Panc1 (cell line): ENCODE data around the gene HLA-F. TPM values are rescaled to one million over a fixed set of nuclear protein-coding genes. Genes with fewer than 3 reads are reported as not detected.

ENCODE experiments used
- ATAC-seq: fragments of 200-7000 bp; cut with Tn5 transposase; 2 replicates; pipeline ENCODE4 v1.9.1; 2020; ENCODE audit warnings: mild to moderate bottlenecking, moderate library complexity
- BruUV-seq: library from RNA; stranded (reverse); fragments of 400-500 nt; replicated peaks from 2 replicates; lab custom pipeline; 2021; lab: Mats Ljungman, UMichigan
- CTCF ChIA-PET: fragments of 300-600 bp; sonication (Branson Sonifier 250); formaldehyde crosslinking; loops from one replicate; lab custom pipeline; 2022; ENCODE audit warnings: antibody characterized with exemption; lab: Charles Lee
- POLR2A ChIA-PET: fragments of 300-600 bp; sonication (Branson Sonifier 250); formaldehyde crosslinking; loops from one replicate; lab custom pipeline; 2022; ENCODE audit warnings: antibody characterized with exemption; lab: Charles Lee
- DNase-seq: peaks from one replicate; pipeline ENCODE4 v3.0.0-alpha.2; 2010; ENCODE audit warnings: low read depth, low spot score
- H3K27ac ChIP-seq: 2 replicates; pipeline ENCODE4 v1.5.1; 2011; ENCODE audit warnings: mild to moderate bottlenecking, low read length, inconsistent platforms
- H3K27me3 ChIP-seq: fragments of 200-500 bp; sonication (Bioruptor generic); 2 replicates; pipeline ENCODE4 v1.6.0; 2014; ENCODE audit warnings: low read length, inconsistent platforms; ENCODE audit not compliant: control insufficient read depth, insufficient read depth
- H3K36me3 ChIP-seq: fragments of 200-500 bp; sonication (Bioruptor generic); 2 replicates; pipeline ENCODE4 v1.5.1; 2014; ENCODE audit warnings: inconsistent platforms, mild to moderate bottlenecking, low read length, moderate library complexity; ENCODE audit not compliant: control insufficient read depth, insufficient read depth
- H3K4me1 ChIP-seq: 2 replicates; pipeline ENCODE4 v1.5.1; 2011; ENCODE audit warnings: inconsistent platforms, mild to moderate bottlenecking, low read length, moderate library complexity; ENCODE audit not compliant: control insufficient read depth, insufficient read depth
- H3K4me3 ChIP-seq, 2 experiments: 2 replicates each; pipeline ENCODE4 v1.5.1; 2011 to 2012; ENCODE audit warnings: low read depth in 2 of 2, low read length in 2 of 2, mild to moderate bottlenecking in 2 of 2, inconsistent platforms in 1 of 2, moderate library complexity in 1 of 2
- H3K9me3 ChIP-seq: fragments of 200-500 bp; sonication (Bioruptor generic); 2 replicates; pipeline ENCODE4 v1.5.1; 2014; ENCODE audit warnings: low read depth, mild to moderate bottlenecking, inconsistent platforms, low read length, moderate library complexity; ENCODE audit not compliant: control insufficient read depth, insufficient read depth
- POLR2AphosphoS5 ChIP-seq: IDR thresholded peaks from 2 replicates; pipeline ENCODE4 v1.6.1; 2012; ENCODE audit warnings: mild to moderate bottlenecking, low read depth, low read length, moderate library complexity
- SIN3A ChIP-seq: IDR thresholded peaks from 2 replicates; pipeline ENCODE4 v1.6.1; 2012; ENCODE audit warnings: low read depth, mild to moderate bottlenecking, low read length, moderate library complexity, borderline replicate concordance; ENCODE audit not compliant: insufficient read depth
- TCF7L2 ChIP-seq: IDR thresholded peaks from 2 replicates; pipeline ENCODE4 v1.6.1; 2011; ENCODE audit warnings: mild to moderate bottlenecking, low read depth, low read length, inconsistent platforms
- in situ Hi-C: cut with HindIII; loops from 2 replicates; pipeline ENCODE4 v1.10.0; 2016; ENCODE audit warnings: low sequenced_read_pairs, low pct_unique_long_range_greater_than_20kb
- intact Hi-C: fragments of 100-400 bp; cut with micrococcal nuclease; formaldehyde crosslinking; loops from one replicate; pipeline ENCODE4 v1.10.0; 2022; ENCODE audit not compliant: unreplicated experiment
- total RNA-seq: library from RNA; stranded (reverse); gene quantifications from one replicate; pipeline ENCODE4 v1.2.1, GENCODE V29; 2021; ENCODE audit not compliant: unreplicated experiment
- TF ChIP-seq, protein P1 (sequence below): fragments of 450-650 bp; IDR thresholded peaks from 2 replicates; pipeline ENCODE4 v1.5.1; 2017; ENCODE audit warnings: mild to moderate bottlenecking
- TF ChIP-seq, protein P2 (sequence below), 2 experiments: IDR thresholded peaks; 2 replicates each; pipeline ENCODE4 v1.6.1; 2011 to 2012; ENCODE audit warnings: low read depth in 2 of 2, control low read depth in 1 of 2, low read length in 1 of 2, mild to moderate bottlenecking in 1 of 2, moderate library complexity in 1 of 2; ENCODE audit not compliant: insufficient read depth in 1 of 2

HLA-F gene
- total RNA-seq, 1 experiment from 2014 or later: 7.5 TPM

DNA sequence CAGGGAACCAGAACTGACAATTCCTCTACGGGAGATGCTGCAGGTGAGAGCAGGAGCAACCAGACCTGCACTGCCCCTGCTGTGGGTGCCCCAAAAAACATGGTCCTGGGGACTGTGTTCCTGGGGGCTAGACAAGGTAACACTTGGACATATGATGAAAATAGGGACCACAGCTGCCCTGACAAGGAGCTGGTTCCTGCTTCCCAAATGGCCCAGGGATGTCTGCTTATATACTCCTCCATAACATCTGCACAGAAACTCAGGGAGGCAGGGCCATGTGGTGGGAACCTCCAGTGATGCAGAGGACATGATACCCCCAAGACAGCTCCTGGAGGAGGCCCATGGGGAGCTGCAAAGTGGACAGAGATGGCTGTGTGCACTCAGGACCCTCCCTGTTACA, 19.8 kb downstream of the HLA-F start:
- ATAC-seq (no peak), DNase-seq (no peak)
- Histone ChIP-seq H3K4me1 (no peaks in the 10 kb centered on the region), H3K9me3 (no peaks in the 10 kb centered on the region), H3K27ac (no peak overlapping the region), H3K4me3 (no peak overlapping the region), H3K36me3 (no peaks in the 10 kb centered on the region), H3K27me3 (no peaks in the 10 kb centered on the region; the same call in 1 of the 2 replicates)
- POLR2A ChIA-PET: no interaction called here
- BruUV-seq: no TSS peak
- CTCF ChIA-PET: no interaction called here
- TF ChIP-seq SIN3A (no peak), TCF7L2 (no peak), POLR2AphosphoS5 (no peak)
- TF ChIP-seq, protein P1, sequence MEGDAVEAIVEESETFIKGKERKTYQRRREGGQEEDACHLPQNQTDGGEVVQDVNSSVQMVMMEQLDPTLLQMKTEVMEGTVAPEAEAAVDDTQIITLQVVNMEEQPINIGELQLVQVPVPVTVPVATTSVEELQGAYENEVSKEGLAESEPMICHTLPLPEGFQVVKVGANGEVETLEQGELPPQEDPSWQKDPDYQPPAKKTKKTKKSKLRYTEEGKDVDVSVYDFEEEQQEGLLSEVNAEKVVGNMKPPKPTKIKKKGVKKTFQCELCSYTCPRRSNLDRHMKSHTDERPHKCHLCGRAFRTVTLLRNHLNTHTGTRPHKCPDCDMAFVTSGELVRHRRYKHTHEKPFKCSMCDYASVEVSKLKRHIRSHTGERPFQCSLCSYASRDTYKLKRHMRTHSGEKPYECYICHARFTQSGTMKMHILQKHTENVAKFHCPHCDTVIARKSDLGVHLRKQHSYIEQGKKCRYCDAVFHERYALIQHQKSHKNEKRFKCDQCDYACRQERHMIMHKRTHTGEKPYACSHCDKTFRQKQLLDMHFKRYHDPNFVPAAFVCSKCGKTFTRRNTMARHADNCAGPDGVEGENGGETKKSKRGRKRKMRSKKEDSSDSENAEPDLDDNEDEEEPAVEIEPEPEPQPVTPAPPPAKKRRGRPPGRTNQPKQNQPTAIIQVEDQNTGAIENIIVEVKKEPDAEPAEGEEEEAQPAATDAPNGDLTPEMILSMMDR: no peak
- TF ChIP-seq, protein P2, sequence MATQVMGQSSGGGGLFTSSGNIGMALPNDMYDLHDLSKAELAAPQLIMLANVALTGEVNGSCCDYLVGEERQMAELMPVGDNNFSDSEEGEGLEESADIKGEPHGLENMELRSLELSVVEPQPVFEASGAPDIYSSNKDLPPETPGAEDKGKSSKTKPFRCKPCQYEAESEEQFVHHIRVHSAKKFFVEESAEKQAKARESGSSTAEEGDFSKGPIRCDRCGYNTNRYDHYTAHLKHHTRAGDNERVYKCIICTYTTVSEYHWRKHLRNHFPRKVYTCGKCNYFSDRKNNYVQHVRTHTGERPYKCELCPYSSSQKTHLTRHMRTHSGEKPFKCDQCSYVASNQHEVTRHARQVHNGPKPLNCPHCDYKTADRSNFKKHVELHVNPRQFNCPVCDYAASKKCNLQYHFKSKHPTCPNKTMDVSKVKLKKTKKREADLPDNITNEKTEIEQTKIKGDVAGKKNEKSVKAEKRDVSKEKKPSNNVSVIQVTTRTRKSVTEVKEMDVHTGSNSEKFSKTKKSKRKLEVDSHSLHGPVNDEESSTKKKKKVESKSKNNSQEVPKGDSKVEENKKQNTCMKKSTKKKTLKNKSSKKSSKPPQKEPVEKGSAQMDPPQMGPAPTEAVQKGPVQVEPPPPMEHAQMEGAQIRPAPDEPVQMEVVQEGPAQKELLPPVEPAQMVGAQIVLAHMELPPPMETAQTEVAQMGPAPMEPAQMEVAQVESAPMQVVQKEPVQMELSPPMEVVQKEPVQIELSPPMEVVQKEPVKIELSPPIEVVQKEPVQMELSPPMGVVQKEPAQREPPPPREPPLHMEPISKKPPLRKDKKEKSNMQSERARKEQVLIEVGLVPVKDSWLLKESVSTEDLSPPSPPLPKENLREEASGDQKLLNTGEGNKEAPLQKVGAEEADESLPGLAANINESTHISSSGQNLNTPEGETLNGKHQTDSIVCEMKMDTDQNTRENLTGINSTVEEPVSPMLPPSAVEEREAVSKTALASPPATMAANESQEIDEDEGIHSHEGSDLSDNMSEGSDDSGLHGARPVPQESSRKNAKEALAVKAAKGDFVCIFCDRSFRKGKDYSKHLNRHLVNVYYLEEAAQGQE (IDR thresholded peaks at IDR 0.05; ENCODE audit: insufficient read depth in 1 of 2, low read depth in 2 of 2, low read length in 1 of 2): no peak
- intact Hi-C loops: no loop called here
- in situ Hi-C loops: no loop called here

DNA sequence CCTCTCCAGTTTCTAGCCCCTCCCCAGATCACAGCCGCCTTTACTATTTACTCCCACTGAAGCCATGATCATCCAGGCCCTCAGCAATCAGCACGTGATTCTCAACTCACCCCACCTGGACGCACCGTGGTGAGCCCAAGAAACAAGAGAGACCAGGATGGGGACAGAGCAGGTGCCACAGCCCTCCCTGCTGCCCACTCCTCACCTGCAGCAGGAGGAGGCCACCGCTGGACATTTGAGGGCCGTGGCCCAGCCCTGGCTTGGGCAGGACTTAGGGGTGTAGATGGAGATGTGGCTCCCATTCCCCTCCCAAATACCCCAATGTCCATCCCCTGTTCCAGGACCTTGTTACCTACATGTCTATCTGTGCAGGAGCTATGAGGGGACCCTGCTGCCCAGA, 20.3 kb downstream of the HLA-F start:
- ChIA-PET POLR2A (no interaction called here), CTCF (no interaction called here)
- Histone ChIP-seq H3K4me3 (no peak overlapping the region), H3K36me3 (no peaks in the 10 kb centered on the region), H3K9me3 (no peaks in the 10 kb centered on the region), H3K27me3 (no peaks in the 10 kb centered on the region; the same call in 1 of the 2 replicates), H3K27ac (no peak overlapping the region), H3K4me1 (no peaks in the 10 kb centered on the region)
- DNase-seq (no peak), ATAC-seq (no peak)
- no TSS peak for BruUV-seq
- TF ChIP-seq, protein P1: no peak
- TF ChIP-seq POLR2AphosphoS5 (no peak), SIN3A (no peak), TCF7L2 (no peak)
- TF ChIP-seq, protein P2 (IDR thresholded peaks at IDR 0.05; ENCODE audit: insufficient read depth in 1 of 2, low read depth in 2 of 2, low read length in 1 of 2): no peak
- in situ Hi-C loops (no loop called here), intact Hi-C loops (no loop called here)
